Limb (tissue), 2 donors: ENCODE data around the gene DMAC2.
"Not testable (repeated sequence)": the region's sequence is repeated elsewhere in the genome, so short reads cannot be mapped to it uniquely, and the experiment has no call there.

Source experiments
- DNase-seq, 2 donors: peaks; one replicate each; pipeline ENCODE4 v3.0.0-alpha.2; 2016; ENCODE audit errors: extremely low spot score in 2 of 2

DMAC2 gene

GRCh38 chr19:41399525-41399924 is 40.2 kb downstream of the DMAC2 start:
- DNase-seq, result no peak

GRCh38 chr19:41399091-41399490 is 40.6 kb downstream of the DMAC2 start:
- no peak for DNase-seq

- DNase-seq, result no peak
Measured at GRCh38 chr19:41398598-41398997, 41.1 kb downstream of the DMAC2 start.

- no peak for DNase-seq
Measured at GRCh38 chr19:41398050-41398418, 41.7 kb downstream of the DMAC2 start.

- DNase-seq, result peak; percentile 98 to 100
Measured at GRCh38 chr19:41397086-41398049, 42.3 kb downstream of the DMAC2 start, which contains the start of the genes BCKDHA and EXOSC5. Gene BCKDHA (plus strand): TSS chr19:41397818. CDS start chr19:41397828, 10 bp downstream. Gene EXOSC5 (minus strand): TSS chr19:41397359. CDS start chr19:41397328, 31 bp downstream.

GRCh38 chr19:41395355-41395754 is 44.4 kb downstream of the DMAC2 start:
- DNase-seq, result no peak

- no peak for DNase-seq
Measured at GRCh38 chr19:41392775-41393174, 46.9 kb downstream of the DMAC2 start.

GRCh38 chr19:41391618-41392017 is 48.1 kb downstream of the DMAC2 start:
- no peak for DNase-seq

GRCh38 chr19:41386442-41386841 is 53.3 kb downstream of the DMAC2 start:
- no peak for DNase-seq

- no peak for DNase-seq
Measured at GRCh38 chr19:41384351-41384750, 55.4 kb downstream of the DMAC2 start.

GRCh38 chr19:41381536-41381935 is 58.2 kb downstream of the DMAC2 start:
- not testable (repeated sequence) for DNase-seq
